Keratinocyte (primary cell): ENCODE results near the gene GPR139.

ENCODE experiments used
- EZH2 ChIP-seq: IDR thresholded peaks from one replicate; pipeline ENCODE4 v1.6.1; 2012; ENCODE audit warnings: inconsistent platforms, mild to moderate bottlenecking, low read length, moderate library complexity
- TF ChIP-seq, protein P1 (sequence below), 3 experiments: IDR thresholded peaks in 1 of 3; conservative IDR thresholded peaks in 1 of 3; optimal IDR thresholded peaks in 1 of 3; 2 replicates in 2 of 3; 3 replicates in 1 of 3; pipeline versions ENCODE3 to v1.5.1; 2011; ENCODE audit warnings: low read length in 3 of 3, mild to moderate bottlenecking in 3 of 3, moderate library complexity in 2 of 3, control low read depth in 1 of 3, inconsistent platforms in 1 of 3; ENCODE audit not compliant: insufficient read depth in 2 of 3; ENCODE audit errors: extremely low read depth in 1 of 3

DNA sequence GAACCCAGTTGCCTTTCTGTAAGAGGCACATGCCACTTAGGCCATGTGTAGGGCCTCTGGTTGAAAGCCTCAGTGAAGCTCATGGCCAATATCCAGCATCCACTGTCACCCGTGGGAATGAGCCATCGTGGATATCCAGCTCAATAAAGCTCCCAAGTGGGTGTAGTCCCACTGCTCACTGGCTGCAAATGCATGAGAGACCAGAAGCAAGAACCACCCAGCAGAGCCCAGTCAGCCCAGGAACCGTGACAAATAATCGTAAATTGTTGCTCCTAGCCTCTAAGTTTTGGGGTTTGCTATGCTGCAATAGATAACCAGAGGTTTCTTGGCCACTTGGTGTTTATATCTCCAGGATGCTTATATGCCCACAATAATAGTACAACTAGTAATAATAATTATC is 33.7 kb downstream of the GPR139 start:
- TF ChIP-seq, protein P1, sequence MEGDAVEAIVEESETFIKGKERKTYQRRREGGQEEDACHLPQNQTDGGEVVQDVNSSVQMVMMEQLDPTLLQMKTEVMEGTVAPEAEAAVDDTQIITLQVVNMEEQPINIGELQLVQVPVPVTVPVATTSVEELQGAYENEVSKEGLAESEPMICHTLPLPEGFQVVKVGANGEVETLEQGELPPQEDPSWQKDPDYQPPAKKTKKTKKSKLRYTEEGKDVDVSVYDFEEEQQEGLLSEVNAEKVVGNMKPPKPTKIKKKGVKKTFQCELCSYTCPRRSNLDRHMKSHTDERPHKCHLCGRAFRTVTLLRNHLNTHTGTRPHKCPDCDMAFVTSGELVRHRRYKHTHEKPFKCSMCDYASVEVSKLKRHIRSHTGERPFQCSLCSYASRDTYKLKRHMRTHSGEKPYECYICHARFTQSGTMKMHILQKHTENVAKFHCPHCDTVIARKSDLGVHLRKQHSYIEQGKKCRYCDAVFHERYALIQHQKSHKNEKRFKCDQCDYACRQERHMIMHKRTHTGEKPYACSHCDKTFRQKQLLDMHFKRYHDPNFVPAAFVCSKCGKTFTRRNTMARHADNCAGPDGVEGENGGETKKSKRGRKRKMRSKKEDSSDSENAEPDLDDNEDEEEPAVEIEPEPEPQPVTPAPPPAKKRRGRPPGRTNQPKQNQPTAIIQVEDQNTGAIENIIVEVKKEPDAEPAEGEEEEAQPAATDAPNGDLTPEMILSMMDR (optimal IDR thresholded peaks at IDR 0.05 in 1 of 3, IDR thresholded peaks at IDR 0.05 in 1 of 3, conservative IDR thresholded peaks at IDR 0.05 in 1 of 3; ENCODE audit: extremely low read depth in 1 of 3, insufficient read depth in 2 of 3, low read length in 3 of 3), result no peak
- TF ChIP-seq EZH2, result no peak
